IPS-20b (cell line): ENCODE results near the gene CREB5.

Experiments
- H3K27ac ChIP-seq: one replicate; pipeline ENCODE4 v1.5.1; 2013; ENCODE audit warnings: low read length
- H3K27me3 ChIP-seq: 2 replicates; pipeline ENCODE4 v1.6.1; 2013; ENCODE audit warnings: mild to moderate bottlenecking, low read length, inconsistent platforms; ENCODE audit not compliant: insufficient read depth
- H3K36me3 ChIP-seq: 2 replicates; pipeline ENCODE4 v1.6.1; 2013; ENCODE audit warnings: low read depth, mild to moderate bottlenecking, inconsistent platforms, low read length, moderate library complexity; ENCODE audit not compliant: insufficient read depth
- H3K4me1 ChIP-seq: 2 replicates; pipeline ENCODE4 v1.6.1; 2013; ENCODE audit warnings: mild to moderate bottlenecking, control low read depth, inconsistent platforms, low read length, moderate library complexity; ENCODE audit not compliant: insufficient read depth
- H3K4me3 ChIP-seq: 2 replicates; pipeline ENCODE4 v1.5.1; 2013; ENCODE audit warnings: mild to moderate bottlenecking, low read length, inconsistent platforms
- H3K9ac ChIP-seq: 2 replicates; pipeline ENCODE4 v1.6.1; 2013; ENCODE audit warnings: low read depth, mild to moderate bottlenecking, inconsistent platforms, low read length, moderate library complexity
- H3K9me3 ChIP-seq: 2 replicates; pipeline ENCODE4 v1.6.1; 2013; ENCODE audit warnings: mild to moderate bottlenecking, low read depth, low read length, inconsistent platforms; ENCODE audit not compliant: insufficient read depth

CREB5 gene

DNA sequence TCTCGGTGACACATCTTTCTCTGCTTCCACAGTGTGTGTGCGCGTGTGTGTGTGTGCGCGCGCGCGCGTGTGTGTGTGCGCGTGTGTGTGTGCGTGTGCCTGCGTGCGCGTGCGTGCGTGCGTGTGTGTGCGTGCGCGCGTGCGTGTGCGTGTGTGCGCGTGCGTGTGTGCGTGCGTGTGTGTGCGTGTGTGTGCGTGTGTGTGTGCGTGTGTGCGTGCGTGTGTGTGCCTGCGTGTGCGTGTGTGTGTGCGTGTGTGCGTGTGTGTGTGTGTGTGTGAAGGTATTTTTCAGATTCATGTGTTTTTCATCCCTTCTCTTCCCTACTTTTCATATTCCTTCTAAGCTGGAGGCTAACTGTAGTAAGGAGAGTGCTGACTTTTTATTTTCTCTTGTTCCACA, 148.4 kb downstream of the CREB5 start:
- no peak overlapping the region for H3K9ac ChIP-seq
- no peak overlapping the region for H3K4me3 ChIP-seq
- H3K27ac ChIP-seq: no peak overlapping the region
- H3K9me3 ChIP-seq: no peaks in the 10 kb centered on the region
- no peaks in the 10 kb centered on the region for H3K36me3 ChIP-seq
- H3K27me3 ChIP-seq: no peaks in the 10 kb centered on the region
- peaks cover 11% of the 10 kb centered on the region for H3K4me1 ChIP-seq

DNA sequence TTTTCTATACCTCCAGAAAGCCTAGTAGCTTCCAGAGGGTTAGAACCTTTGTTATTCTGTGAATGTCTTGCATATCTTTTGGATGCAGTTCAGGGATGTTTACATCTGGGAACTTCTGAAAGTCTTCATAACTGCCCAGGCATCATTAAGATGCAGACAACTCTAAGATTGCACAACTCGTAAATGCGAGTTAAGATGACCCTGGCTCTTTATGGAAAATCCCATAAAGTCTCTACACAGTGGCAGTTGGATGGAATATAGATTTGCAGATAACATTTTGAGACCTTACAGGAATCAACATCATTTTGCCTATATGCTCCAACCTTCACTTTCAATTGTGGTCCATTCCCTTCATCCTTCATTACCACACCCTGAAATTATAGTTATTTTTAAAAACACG, 151.7 kb downstream of the CREB5 start:
- H3K4me3 ChIP-seq: no peak overlapping the region
- H3K9ac ChIP-seq: no peak overlapping the region
- H3K27me3 ChIP-seq: no peaks in the 10 kb centered on the region
- H3K36me3 ChIP-seq: no peaks in the 10 kb centered on the region
- no peaks in the 10 kb centered on the region; the same call in 1 of the 2 replicates for H3K4me1 ChIP-seq
- no peaks in the 10 kb centered on the region for H3K9me3 ChIP-seq
- H3K27ac ChIP-seq: no peak overlapping the region

DNA sequence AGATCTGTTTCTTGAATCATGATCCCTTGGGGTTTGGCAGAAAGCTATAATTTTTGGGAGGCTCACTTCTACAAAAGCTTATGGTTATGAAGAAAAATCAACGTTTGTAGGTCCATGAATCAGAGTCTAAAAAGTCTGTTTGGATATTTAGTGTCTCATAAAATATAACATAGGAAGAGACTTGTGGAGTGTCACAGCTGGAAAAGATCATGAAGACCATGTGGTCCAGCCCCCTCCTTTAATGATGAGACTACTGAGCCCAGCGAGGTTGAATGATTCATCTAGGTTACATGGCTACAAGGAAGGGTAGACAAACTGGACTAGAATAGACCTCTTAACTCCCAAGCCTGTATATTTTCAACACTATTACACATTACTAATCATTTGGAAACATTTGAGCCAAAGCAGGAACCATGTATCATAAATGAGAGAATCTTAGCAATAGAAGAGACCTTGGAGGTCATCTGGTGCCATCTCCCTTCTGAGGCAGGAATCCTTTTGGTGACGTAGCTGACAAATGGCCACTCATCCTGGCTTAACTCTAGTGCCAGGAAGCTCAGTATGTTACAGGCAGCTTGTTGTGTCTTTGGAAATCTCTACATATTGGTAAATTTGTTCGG, 152.5 kb downstream of the CREB5 start:
- Histone ChIP-seq H3K9ac (no peak overlapping the region), H3K4me3 (no peak overlapping the region), H3K36me3 (no peaks in the 10 kb centered on the region), H3K27ac (no peak overlapping the region), H3K27me3 (no peaks in the 10 kb centered on the region), H3K9me3 (no peaks in the 10 kb centered on the region), H3K4me1 (no peaks in the 10 kb centered on the region; the same call in 1 of the 2 replicates)

DNA sequence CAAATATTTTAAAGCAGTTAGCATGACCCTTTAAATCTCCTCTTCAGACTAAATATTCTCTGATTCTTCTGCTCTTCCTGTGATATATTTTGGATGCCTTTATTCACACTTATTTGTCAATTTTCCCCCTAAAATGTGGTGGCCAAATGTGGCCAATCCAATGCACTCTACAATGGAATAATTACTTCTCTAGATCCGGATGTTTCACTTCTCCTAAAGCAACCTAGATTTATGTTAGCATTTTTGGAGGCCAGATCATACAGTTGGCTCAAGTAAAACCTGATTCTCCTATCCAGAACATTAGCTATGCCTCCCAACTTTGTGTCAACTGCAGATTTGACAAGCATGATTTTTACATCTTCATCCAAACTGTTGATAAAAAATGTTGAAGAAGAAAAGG, 153.7 kb downstream of the CREB5 start:
- H3K27me3 ChIP-seq: no peaks in the 10 kb centered on the region
- no peak overlapping the region for H3K4me3 ChIP-seq

DNA sequence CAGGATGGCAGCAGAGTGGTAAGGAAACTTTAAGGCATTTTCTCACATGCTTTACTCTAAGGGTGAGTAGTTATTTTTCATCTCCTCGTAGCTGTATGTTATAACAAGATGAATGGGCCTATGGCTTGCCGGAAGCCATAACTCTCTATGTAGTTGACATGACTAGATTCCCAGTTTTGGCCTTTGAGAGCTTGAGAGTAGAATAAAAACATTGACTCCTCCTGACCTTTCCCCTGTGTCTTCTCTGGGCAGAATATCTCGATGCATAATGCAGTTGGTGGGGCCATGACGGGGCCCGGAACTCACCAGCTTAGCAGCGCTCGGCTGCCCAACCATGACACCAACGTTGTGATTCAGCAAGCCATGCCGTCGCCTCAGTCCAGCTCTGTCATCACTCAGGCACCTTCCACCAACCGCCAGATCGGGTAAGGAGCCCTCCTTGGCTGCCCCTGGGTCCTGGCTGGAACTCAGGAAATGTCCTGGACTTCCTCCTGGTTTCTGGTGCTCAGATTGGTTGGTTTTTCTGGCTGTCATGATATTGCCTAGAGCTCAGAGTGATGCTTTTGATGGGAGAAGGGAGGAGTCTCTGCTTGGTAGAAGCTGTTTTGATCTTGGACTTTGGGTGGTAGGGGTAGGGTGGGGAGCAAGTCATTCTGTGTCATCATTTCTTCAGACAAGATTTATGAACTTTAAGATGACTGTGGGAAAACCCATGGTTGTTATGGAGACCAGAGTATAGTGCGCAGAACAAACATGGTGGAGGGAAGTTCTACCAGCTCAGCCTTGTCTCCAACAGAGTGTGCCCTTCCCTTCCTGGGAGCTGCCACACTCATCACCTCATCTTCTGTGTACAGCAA, 158.0 kb downstream of the CREB5 start:
- Histone ChIP-seq H3K4me1 (peaks cover 6% of the 10 kb centered on the region; the same call in 1 of the 2 replicates), H3K4me3 (no peak overlapping the region), H3K9ac (no peak overlapping the region), H3K27ac (no peak overlapping the region), H3K36me3 (no peaks in the 10 kb centered on the region), H3K27me3 (no peaks in the 10 kb centered on the region), H3K9me3 (no peaks in the 10 kb centered on the region)

More for the DNA sequence above, 153.7 kb downstream of the CREB5 start:
- Histone ChIP-seq H3K9ac (no peak overlapping the region), H3K36me3 (no peaks in the 10 kb centered on the region), H3K4me1 (no peaks in the 10 kb centered on the region; the same call in 1 of the 2 replicates), H3K9me3 (no peaks in the 10 kb centered on the region), H3K27ac (no peak overlapping the region)

DNA sequence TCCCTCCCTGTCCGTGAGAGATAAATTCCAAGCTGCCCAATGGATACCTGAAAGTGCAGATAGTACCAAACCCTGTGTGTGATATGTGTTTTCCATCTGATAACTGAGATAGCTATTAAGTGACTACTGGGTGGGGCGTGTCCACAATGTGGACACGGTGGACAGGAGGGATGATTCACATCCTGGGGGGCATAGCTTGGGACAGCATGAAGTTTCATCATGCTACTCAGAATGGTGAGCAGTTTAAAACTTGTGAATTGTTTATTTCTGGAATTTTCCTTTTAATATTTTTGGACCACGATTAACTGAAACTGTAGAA, 158.6 kb downstream of the CREB5 start:
- Histone ChIP-seq H3K9ac (no peak overlapping the region), H3K27me3 (no peaks in the 10 kb centered on the region), H3K4me1 (peaks cover 7% of the 10 kb centered on the region; the same call in 1 of the 2 replicates), H3K36me3 (no peaks in the 10 kb centered on the region), H3K4me3 (no peak overlapping the region), H3K9me3 (no peaks in the 10 kb centered on the region), H3K27ac (no peak overlapping the region)

DNA sequence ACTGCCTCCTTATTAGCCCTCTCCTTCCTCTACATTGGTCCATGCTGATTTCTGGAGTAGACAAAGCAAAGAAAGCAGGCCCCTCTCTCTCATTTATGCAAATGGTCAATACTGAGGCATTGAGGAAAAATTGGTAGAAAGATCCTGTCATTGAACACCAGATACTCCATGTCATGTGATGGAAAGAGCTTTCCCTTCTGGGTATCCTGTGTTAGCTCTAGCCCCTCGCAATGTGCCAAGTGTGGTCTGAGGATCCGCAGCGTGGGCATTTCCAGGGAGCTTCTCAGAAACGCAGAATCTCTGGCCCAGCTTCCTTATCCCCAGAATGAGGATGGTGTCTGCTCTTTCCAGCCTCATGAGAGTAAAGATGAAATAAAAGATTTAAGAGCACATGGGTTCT, 159.1 kb downstream of the CREB5 start:
- Histone ChIP-seq H3K9me3 (no peaks in the 10 kb centered on the region), H3K4me1 (peaks cover 7% of the 10 kb centered on the region; the same call in 1 of the 2 replicates), H3K27ac (no peak overlapping the region), H3K36me3 (no peaks in the 10 kb centered on the region), H3K27me3 (no peaks in the 10 kb centered on the region), H3K9ac (no peak overlapping the region), H3K4me3 (no peak overlapping the region)

DNA sequence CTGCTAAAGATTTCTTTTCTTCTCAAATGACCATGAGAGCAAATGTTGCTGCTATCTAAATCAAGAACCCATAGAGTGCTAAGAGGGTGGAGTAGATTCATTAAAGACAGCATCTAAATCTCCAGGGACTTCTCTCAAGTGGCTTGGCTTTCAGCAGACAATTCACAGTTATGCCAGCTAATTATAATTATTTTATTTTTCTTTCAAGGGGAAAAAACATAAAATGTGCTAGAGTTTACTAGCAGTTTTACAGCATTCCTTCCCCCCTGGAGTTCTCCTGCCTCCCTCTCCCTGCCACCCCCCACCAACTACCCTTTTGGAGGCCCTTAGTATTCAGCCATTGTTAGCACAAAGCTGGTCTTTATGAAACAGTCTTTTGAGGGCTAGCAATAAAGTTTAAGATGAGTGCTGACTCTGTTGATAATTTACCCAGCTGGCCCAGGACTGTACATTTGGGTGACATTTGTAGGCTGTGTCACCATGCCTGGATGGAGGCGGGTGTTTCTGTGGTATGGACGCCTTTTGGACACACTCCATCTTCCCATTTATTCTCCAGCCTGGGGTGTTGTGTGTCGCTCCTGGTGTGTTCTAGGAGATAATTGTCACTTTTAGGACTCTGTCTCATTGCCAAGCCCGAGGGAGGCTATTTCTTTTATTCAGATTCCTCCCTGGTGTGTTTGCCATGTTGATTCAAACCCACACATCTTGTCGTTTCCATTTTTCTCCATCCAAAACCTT, 160.2 kb downstream of the CREB5 start:
- Histone ChIP-seq H3K27me3 (no peaks in the 10 kb centered on the region), H3K4me1 (peaks cover 7% of the 10 kb centered on the region; the same call in 1 of the 2 replicates), H3K36me3 (no peaks in the 10 kb centered on the region), H3K4me3 (no peak overlapping the region), H3K9ac (no peak overlapping the region), H3K9me3 (no peaks in the 10 kb centered on the region), H3K27ac (no peak overlapping the region)

DNA sequence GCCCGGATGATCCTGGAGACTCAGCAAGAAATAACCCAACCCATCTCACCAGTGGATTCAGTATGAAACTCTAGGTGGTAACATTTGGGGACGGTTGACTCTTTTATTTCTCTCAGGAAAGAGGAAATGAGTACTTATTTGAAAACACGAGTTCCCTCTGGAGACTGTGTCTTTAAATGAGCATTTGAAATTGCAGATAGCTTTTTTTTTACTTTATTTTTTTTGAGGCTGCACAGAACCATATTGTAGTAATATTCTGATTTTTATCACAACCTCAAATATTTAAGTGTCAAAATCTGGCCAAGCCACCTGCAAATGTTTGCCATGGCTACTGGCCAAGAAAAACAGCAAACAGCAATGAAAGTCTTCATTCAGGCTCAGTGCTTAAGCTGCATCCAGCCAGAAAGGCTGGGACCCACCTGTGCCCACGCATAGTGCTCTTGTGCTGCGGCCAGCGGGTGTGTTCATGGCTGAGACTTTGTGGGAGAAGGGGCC, 160.8 kb downstream of the CREB5 start:
- no peak overlapping the region for H3K9ac ChIP-seq
- peaks cover 7% of the 10 kb centered on the region; the same call in 1 of the 2 replicates for H3K4me1 ChIP-seq
- no peak overlapping the region for H3K4me3 ChIP-seq
- H3K36me3 ChIP-seq: no peaks in the 10 kb centered on the region
- no peaks in the 10 kb centered on the region for H3K27me3 ChIP-seq
- H3K27ac ChIP-seq: no peak overlapping the region
- H3K9me3 ChIP-seq: no peaks in the 10 kb centered on the region

DNA sequence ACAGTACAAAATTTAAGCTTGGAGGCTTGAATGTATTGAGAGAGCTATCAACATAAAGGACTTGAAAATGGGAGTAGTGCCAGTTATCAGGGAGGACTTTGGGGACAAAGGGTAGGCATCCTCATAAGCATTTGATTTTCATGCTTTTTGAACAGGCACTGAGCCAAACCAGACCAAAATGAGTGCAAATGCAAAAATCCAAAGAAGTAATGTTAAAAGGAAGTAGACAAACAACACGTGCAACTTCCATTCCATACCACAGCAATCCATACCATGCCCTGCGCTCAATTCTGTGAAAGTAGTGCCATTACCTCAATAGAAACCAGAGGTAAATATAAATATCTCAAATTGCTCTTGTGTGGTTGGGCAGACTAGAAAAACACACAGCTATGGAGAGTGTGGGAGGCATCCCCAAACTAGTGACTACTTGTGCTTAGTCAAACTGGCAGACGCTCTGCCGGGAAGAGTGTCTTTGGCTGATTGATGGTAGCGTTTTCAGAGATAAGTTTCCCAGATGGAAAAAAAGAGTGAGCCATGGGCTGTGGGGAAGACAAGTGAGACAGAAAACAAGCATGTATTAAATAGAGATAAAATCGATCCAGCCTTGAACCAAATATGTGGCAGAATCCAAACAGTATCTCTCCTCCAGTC, 161.5 kb downstream of the CREB5 start:
- H3K9me3 ChIP-seq: no peaks in the 10 kb centered on the region
- peaks cover 7% of the 10 kb centered on the region; the same call in 1 of the 2 replicates for H3K4me1 ChIP-seq
- H3K9ac ChIP-seq: no peak overlapping the region
- no peaks in the 10 kb centered on the region for H3K27me3 ChIP-seq
- H3K27ac ChIP-seq: no peak overlapping the region
- H3K36me3 ChIP-seq: no peaks in the 10 kb centered on the region
- no peak overlapping the region for H3K4me3 ChIP-seq

DNA sequence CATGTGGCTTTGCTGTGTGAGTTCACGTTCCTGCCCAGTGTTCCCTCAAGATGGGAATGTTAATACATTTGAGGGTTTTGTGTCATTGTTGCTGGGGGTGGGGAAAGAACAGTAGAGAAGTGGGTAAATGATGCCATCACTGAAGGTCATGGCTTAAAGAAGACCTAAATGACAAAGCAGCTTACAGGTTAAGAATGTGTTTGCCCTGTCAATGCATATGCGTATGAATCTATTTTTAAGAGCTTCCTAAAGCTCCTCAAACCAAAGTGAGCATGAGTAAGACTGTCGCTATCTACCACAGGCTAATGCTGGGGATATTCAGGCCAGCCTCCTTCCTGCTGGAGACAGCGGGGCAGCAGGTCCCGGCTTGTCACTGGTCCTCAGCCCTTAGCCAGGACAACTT, 162.9 kb downstream of the CREB5 start:
- Histone ChIP-seq H3K9ac (no peak overlapping the region), H3K27ac (no peak overlapping the region), H3K4me3 (no peak overlapping the region), H3K4me1 (peaks cover 7% of the 10 kb centered on the region; the same call in 1 of the 2 replicates), H3K36me3 (no peaks in the 10 kb centered on the region), H3K27me3 (no peaks in the 10 kb centered on the region), H3K9me3 (no peaks in the 10 kb centered on the region)
